IgD-negative memory B cell (primary cell): ENCODE data around the gene PTPN5. TPM values are rescaled to one million over a fixed set of nuclear protein-coding genes. Genes with fewer than 3 reads are reported as not detected.

Source experiments
- H3K27ac Mint-ChIP-seq, 3 donors: one replicate each; pipeline ENCODE4 v1.8.0; 2020 to 2022; ENCODE audit warnings: mild to moderate bottlenecking in 3 of 3, mixed read lengths in 3 of 3, moderate library complexity in 1 of 3
- H3K27me3 Mint-ChIP-seq: one replicate; pipeline ENCODE4 v1.8.0; 2021; ENCODE audit warnings: mixed read lengths
- H3K36me3 Mint-ChIP-seq: one replicate; pipeline ENCODE4 v1.8.0; 2020; ENCODE audit warnings: mild to moderate bottlenecking, mixed read lengths
- H3K4me1 Mint-ChIP-seq, 3 donors: one replicate each; pipeline ENCODE4 v1.8.0; 2020 to 2022; ENCODE audit warnings: mixed read lengths in 3 of 3, mild to moderate bottlenecking in 1 of 3
- H3K4me3 Mint-ChIP-seq, 4 donors: one replicate each; pipeline ENCODE4 v1.8.0; 2020 to 2022; ENCODE audit warnings: mild to moderate bottlenecking in 4 of 4, mixed read lengths in 4 of 4, moderate library complexity in 3 of 4
- H3K9me3 Mint-ChIP-seq, 3 donors: one replicate each; pipeline ENCODE4 v1.8.0; 2020 to 2021; ENCODE audit warnings: mixed read lengths in 3 of 3, mild to moderate bottlenecking in 1 of 3
- polyA plus RNA-seq: library from polyadenylated mRNA; unstranded; fragments of 300-500 nt; fragmentation: Illumina TruSeq; gene quantifications from one replicate; pipeline ENCODE4 v1.2.3, GENCODE V29; 2021

Gene PTPN5
- polyA plus RNA-seq, 1 donor from 2014 or later: not detected

DNA sequence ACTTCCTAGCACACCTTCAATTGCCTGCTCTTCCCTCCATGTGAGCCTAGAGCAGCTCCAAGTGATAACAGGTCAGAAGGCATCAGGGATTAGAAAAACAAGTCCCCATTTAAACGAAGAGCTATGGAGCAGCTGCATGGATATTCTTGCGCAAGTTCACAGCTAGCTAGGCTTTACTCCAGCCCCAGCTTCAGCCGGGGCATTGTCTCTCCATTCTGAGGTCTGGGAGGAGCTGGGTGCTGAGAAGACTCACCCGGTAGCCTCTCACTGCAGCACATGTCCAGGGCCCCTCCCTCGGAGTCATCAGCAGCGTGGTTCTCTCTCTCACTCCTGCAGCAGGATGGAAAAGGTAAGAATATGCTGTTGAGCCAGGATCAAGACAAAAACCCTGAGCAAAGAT is 26.0 kb downstream of the PTPN5 start:
- peaks cover 0 to 9% (median 3%) of the 10 kb centered on the region in 3 donors for H3K4me1 Mint-ChIP-seq
- H3K27me3 Mint-ChIP-seq: peaks cover 2% of the 10 kb centered on the region
- H3K27ac Mint-ChIP-seq: no peak overlapping the region
- no peaks in the 10 kb centered on the region for H3K36me3 Mint-ChIP-seq
- no peak overlapping the region for H3K4me3 Mint-ChIP-seq
- H3K9me3 Mint-ChIP-seq: no peaks in the 10 kb centered on the region

DNA sequence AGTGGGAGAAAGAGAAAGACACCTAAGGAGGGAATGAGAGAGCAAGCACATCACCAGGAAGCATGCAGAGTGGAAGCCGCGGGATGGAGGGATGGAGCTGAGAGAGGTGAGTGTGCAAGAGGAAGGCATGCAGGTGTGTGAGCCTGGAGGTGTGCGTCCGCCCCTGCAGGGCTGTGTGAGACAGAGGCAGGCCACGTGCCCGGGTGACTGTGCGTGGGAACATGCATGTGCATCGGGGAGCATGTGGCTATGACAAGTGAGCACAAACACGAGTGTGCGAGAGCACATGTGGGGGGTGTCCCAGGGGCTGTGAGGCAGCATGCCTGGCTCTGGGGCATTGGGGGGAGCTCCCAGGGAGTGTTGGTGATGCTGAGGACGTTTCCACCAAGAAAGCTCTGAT is 29.9 kb downstream of the PTPN5 start:
- H3K27me3 Mint-ChIP-seq: no peaks in the 10 kb centered on the region
- H3K9me3 Mint-ChIP-seq: no peaks in the 10 kb centered on the region
- H3K27ac Mint-ChIP-seq: no peak overlapping the region
- no peak overlapping the region for H3K4me3 Mint-ChIP-seq
- H3K4me1 Mint-ChIP-seq: peaks cover 0 to 7% (median 3%) of the 10 kb centered on the region in 3 donors
- no peaks in the 10 kb centered on the region for H3K36me3 Mint-ChIP-seq

DNA sequence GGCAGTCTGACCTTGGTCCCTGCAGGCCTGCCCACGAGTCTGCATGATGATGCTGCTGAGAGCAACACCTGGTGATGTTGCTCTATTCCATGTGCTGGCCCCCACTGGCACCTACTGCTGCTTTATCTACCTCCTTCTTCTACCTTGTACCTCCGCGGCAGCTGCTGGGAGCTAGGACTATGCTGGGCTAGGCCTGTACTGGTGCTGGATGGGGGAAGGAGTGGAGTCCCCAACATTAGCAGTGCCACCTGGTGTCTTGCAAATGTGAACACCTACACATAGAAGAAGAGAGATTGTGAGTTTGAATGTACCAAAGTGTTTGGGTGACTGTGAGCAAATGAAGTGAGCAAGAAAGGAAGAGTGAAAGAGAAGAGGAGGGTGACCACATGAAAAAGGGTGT is 30.5 kb downstream of the PTPN5 start:
- Mint-ChIP-seq H3K4me1 (peaks cover 0 to 7% (median 3%) of the 10 kb centered on the region in 3 donors), H3K27ac (no peak overlapping the region), H3K4me3 (no peak overlapping the region), H3K9me3 (no peaks in the 10 kb centered on the region), H3K36me3 (no peaks in the 10 kb centered on the region), H3K27me3 (no peaks in the 10 kb centered on the region)

DNA sequence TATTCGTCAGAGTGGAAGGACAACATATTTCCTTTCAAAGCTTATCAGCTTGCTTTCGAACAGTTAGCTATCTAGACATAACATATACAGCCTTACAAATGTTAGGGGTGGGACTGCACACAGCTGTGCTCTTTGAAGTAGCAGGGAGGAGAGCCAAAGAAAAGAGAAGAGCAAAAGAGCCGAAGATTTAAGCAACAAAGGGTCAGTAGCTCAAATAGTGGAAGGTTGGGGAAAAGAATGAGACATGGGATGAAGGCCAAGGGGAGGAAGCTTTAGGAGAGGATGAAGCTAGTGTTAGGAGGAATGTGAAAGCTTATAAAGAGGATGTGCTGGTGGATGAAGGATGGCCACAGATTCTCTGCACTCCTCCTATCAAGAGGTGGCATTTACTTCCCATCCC is 33.8 kb downstream of the PTPN5 start:
- Mint-ChIP-seq H3K9me3 (no peaks in the 10 kb centered on the region), H3K4me3 (no peak overlapping the region), H3K4me1 (no peaks in the 10 kb centered on the region), H3K27me3 (no peaks in the 10 kb centered on the region), H3K36me3 (no peaks in the 10 kb centered on the region), H3K27ac (no peak overlapping the region)

DNA sequence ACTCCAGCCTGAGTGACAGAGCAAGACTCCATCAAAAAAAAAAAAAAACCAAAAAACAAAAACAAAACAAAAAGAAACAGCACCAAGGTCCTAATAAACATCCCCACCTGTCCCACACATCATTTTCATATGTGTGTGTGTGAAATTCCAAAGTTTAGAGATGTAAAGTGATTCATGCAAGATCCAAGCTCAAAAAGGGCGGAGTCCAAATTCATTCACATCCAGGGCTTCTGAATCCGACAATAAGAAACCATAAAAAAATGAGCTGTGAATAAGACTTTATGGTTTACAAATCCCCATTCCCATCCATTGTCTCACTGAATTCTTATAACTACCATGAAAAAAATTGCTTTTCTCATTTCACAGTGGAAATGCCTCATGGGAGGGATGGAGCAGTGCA is 34.7 kb downstream of the PTPN5 start:
- no peaks in the 10 kb centered on the region for H3K4me1 Mint-ChIP-seq
- H3K27ac Mint-ChIP-seq: no peak overlapping the region
- no peaks in the 10 kb centered on the region for H3K27me3 Mint-ChIP-seq
- no peaks in the 10 kb centered on the region for H3K9me3 Mint-ChIP-seq
- H3K4me3 Mint-ChIP-seq: no peak overlapping the region
- H3K36me3 Mint-ChIP-seq: no peaks in the 10 kb centered on the region

DNA sequence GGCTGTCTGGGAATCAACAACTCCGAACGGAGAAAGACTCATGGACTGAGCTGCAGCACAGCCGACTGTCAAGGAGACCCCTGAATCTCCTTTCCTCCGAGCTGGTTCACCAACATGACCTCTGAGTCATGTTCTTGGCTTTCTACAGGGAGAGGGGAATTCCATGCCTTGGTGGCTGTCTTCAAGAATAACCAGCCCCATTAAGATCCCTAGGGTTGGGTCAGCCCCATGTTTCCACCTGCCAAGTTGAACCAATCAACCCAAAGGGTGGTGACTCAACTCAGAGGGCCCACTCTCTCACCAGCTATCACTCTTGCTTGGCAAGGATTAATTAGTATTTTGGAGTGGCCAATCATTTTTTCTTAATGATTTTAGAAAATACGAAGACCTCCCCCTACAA is 37.3 kb downstream of the PTPN5 start:
- Mint-ChIP-seq H3K4me1 (no peaks in the 10 kb centered on the region), H3K27ac (no peak overlapping the region), H3K4me3 (no peak overlapping the region), H3K36me3 (no peaks in the 10 kb centered on the region), H3K9me3 (no peaks in the 10 kb centered on the region), H3K27me3 (peaks cover 4% of the 10 kb centered on the region)

DNA sequence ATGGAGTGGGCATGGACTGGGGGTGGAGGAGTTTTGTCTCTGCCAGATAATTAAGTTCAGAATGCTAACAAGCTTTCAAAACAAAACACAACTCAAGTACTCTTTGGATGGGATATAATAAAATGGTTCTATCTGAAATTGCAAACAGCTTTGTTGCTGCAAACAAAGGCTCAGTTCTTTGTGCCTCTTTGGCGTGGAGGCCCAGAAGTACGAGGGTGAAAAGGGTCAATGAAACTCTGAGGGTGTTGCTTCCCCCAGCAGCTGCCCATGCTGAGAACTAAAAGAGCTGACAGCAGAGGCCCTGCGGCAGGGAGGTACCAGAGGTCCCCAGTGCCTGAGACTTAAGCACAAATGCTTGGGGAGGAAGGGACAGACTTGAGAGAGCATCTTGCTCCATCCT is 39.1 kb downstream of the PTPN5 start:
- Mint-ChIP-seq H3K27ac (peak overlapping the region in 1 of 3 donors; percentile 21), H3K4me3 (no peak overlapping the region), H3K9me3 (no peaks in the 10 kb centered on the region), H3K36me3 (no peaks in the 10 kb centered on the region), H3K4me1 (no peaks in the 10 kb centered on the region), H3K27me3 (peaks cover 4% of the 10 kb centered on the region)

DNA sequence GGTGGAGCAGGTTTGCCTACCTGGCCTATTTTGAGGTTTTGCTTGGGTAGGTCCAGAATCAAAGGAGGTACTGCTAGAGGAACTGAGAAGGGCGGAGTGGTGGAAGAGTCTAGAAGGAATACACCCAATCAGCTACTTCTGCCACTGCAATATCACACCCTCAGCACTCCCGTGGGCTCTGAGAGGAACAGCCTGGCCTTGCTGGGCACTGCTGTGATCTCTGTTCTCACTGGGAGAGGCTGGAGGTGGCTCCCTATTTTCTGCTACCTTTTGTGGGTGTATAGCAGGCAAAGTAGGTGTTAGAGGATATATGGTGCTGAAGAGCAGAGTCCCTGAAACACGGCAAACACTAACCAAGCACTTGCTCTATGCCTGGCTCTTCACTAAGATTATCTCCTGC is 40.7 kb downstream of the PTPN5 start:
- Mint-ChIP-seq H3K4me3 (no peak overlapping the region), H3K9me3 (no peaks in the 10 kb centered on the region), H3K4me1 (no peaks in the 10 kb centered on the region), H3K36me3 (no peaks in the 10 kb centered on the region), H3K27ac (peak overlapping the region in 1 of 3 donors; percentile 40), H3K27me3 (peaks cover 4% of the 10 kb centered on the region)

DNA sequence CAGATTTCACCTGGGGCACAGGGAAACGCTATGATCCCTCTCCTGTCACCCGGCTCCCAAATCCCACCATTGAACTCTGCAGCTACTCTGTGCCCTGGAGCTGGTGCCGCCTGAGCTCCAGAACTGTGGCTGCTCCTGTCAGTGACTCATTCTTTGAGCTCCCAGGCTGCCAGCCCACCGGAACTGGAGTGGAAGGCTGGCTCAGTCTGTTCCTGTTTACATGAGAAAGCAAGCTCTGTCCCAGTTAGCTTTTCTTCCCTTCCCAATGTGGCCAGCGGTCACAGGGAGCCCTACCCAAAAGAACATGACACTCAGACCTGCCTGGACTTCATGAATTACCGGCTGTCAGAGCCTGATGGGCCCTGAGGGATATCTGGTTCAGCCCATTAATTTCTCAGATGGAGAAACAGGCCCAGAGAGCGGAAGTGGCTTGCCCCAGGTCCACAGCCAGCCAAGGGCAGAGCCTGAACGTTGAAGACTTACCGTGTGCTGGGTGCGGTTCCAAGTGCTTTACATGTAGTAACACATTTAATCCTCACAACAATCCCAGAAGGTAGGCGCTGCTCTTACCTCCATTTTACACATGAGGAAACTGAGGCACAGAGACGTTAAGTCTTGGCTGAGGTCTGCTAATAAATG is 41.8 kb downstream of the PTPN5 start:
- H3K4me1 Mint-ChIP-seq: no peaks in the 10 kb centered on the region
- H3K27me3 Mint-ChIP-seq: peaks cover 4% of the 10 kb centered on the region
- no peak overlapping the region for H3K27ac Mint-ChIP-seq
- no peaks in the 10 kb centered on the region for H3K9me3 Mint-ChIP-seq
- no peaks in the 10 kb centered on the region for H3K36me3 Mint-ChIP-seq
- no peak overlapping the region for H3K4me3 Mint-ChIP-seq

DNA sequence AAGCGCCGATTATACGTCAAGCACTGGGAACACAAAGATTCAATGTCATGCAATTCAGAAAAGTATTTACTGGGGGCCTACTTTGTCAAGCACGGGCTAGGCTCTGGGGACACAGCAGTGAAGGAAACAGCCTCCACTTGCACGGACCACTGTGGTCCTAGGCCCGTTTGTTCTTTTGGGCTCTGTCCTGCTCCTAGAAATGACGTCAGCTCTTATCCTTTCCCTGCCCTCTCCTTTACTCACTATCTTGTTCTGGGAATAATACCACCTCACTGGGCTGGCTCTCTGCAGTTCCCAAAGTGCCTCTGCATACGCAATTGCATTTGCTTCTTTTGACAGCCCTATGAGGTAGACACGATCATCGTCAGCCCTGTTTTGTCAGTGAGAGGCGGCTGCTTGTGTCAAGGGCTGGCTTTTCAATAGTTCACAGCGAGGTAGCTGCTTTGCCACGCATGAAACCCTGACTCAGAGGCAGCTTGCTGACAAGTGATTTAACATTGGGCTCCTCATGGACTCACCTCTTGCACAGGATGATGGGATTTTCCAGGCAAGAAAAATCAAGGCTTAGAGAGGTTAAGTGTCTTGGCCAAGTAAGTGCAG is 42.7 kb downstream of the PTPN5 start:
- no peaks in the 10 kb centered on the region for H3K36me3 Mint-ChIP-seq
- H3K4me3 Mint-ChIP-seq: no peak overlapping the region
- no peaks in the 10 kb centered on the region for H3K9me3 Mint-ChIP-seq
- H3K27ac Mint-ChIP-seq: no peak overlapping the region
- no peaks in the 10 kb centered on the region for H3K4me1 Mint-ChIP-seq
- H3K27me3 Mint-ChIP-seq: peaks cover 4% of the 10 kb centered on the region

DNA sequence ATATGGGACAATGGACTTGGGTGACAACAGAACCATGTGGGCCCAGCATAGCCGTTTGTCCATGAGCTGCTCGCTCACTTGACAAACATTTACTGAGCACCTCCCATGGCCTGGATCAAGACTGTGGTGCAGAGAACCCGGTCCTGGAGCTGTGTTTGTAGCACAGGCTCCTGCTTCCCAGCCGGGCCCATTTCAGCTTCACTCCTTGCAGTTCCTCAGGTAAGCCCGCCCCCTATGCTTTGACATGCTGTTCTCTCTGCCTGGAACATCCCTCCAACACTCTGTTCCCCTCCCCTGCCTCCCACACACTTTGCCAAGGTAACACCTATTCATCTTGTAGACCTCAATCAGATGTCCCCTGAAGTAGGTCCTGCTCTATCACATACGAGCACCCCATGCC is 46.3 kb downstream of the PTPN5 start:
- Mint-ChIP-seq H3K27me3 (no peaks in the 10 kb centered on the region), H3K9me3 (no peaks in the 10 kb centered on the region)

DNA sequence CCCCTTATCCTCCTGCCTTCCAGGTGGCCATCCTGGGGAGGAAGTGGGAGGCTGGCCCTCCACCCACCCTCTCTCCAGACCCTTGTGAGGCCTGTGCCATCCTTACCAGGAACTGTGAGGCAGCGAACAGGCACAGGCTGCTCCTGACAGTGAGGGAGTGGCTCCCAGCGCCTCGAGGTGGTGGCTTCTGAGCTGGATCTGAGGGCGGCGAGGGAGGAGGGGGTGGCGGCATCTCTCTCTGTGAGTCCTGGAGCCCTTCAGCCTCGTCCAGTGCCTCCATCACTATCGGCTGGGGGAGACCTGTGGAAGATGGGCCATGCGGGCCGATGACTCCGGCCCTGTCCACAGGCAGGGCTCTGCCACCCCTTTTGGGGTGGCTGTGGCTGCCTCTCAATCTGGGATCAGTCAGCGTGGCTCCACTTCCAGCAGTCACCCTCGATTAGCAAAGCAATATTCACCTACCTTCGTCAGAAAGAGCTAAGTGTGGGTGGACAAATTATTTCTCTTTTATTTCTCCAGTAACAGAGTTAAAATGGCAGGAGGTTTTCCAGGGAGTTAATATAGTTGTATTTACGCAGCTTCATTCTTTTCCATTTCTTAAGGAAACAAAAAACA is 47.6 kb downstream of the PTPN5 start:
- Mint-ChIP-seq H3K9me3 (no peaks in the 10 kb centered on the region), H3K27ac (no peak overlapping the region), H3K4me3 (no peak overlapping the region), H3K36me3 (no peaks in the 10 kb centered on the region), H3K27me3 (no peaks in the 10 kb centered on the region), H3K4me1 (no peaks in the 10 kb centered on the region)

More for the DNA sequence above, 46.3 kb downstream of the PTPN5 start:
- no peaks in the 10 kb centered on the region for H3K36me3 Mint-ChIP-seq
- no peak overlapping the region for H3K27ac Mint-ChIP-seq
- H3K4me1 Mint-ChIP-seq: no peaks in the 10 kb centered on the region
- H3K4me3 Mint-ChIP-seq: no peak overlapping the region

DNA sequence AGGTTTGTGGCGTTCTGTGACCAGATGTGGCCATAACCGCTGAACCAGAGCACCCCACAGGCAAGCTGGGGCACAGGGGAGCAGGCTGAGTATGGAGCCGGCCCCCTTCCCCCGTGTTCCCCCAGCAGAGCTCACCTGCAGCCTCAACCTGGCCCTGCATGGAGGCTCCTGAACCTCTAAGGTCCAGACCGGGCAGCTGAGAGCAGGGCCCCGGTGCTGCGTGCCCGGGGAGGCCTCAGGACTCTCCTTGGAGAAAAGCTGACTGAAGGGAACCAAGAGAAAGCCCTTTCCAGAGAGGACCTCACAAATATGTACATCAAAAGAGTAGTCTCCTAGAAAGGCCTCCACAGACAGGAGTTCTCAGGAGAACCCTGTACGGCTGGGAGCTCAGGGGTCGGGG is 48.2 kb downstream of the PTPN5 start:
- no peak overlapping the region for H3K27ac Mint-ChIP-seq
- H3K4me1 Mint-ChIP-seq: no peaks in the 10 kb centered on the region

DNA sequence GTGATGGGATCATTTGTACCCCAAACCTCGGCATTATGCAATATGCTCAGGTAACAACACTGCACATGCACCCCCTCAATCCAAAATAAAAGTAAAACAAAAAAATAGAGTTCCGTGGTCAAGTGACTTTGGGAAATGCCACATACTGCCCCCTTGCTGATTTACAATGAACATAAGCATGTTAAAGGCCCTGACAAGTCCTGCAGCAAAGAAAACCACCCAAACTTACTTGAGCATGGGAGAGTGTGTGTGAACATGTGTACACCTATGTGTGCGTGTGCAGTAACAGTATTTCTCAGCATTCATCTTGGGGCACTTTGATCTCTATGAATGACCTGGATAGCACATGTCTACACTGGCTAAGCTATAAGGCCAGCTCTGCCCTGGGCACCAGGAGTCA is 49.8 kb downstream of the PTPN5 start:
- H3K9me3 Mint-ChIP-seq: no peaks in the 10 kb centered on the region
- no peaks in the 10 kb centered on the region for H3K36me3 Mint-ChIP-seq
- H3K4me1 Mint-ChIP-seq: no peaks in the 10 kb centered on the region
- no peaks in the 10 kb centered on the region for H3K27me3 Mint-ChIP-seq
- no peak overlapping the region for H3K27ac Mint-ChIP-seq
- H3K4me3 Mint-ChIP-seq: no peak overlapping the region

More for the DNA sequence above, 48.2 kb downstream of the PTPN5 start:
- Mint-ChIP-seq H3K9me3 (no peaks in the 10 kb centered on the region), H3K4me3 (no peak overlapping the region), H3K27me3 (no peaks in the 10 kb centered on the region), H3K36me3 (no peaks in the 10 kb centered on the region)

DNA sequence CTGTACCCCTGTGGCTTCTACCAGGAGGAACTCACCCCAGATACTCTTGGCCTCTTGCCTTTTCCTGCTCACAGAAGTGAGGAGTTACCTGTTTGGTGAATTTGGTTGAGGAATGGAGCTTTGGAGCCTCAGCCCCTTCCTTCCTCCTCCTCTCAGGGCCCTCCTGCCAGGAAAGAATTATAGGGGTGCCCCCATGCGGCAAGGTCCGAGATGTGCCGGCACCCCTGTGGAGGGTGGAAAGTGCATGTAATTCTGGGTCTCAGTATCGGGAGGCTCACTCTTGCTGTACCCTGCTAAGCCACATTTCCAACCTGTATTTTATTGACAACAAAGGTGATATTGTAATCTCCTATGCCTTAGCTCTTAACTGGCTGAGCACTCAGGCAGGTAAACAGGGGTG is 51.9 kb downstream of the PTPN5 start:
- H3K9me3 Mint-ChIP-seq: no peaks in the 10 kb centered on the region
- no peaks in the 10 kb centered on the region for H3K27me3 Mint-ChIP-seq
- H3K27ac Mint-ChIP-seq: no peak overlapping the region
- H3K4me1 Mint-ChIP-seq: no peaks in the 10 kb centered on the region
- H3K4me3 Mint-ChIP-seq: no peak overlapping the region
- H3K36me3 Mint-ChIP-seq: no peaks in the 10 kb centered on the region

DNA sequence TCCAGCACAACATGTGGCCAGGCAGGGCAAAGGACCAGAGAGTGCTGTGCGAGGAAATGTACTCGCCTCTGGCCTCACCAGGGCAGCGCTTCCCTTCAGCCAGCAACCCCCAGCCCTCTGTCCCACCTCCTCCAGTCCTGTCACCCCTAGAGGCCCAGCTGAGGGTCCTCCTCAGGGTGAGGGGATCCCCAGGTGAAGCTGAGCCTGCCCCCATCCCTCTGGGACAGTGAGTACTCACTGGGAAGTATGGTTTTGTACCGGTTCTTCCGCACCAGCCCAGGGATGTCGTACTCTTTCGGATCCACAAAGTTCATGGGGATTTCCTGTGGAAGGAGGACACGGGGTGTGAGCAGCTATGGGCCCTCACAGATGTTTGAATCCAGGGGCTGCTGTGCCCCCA is 54.0 kb downstream of the PTPN5 start:
- H3K4me3 Mint-ChIP-seq: no peak overlapping the region
- no peaks in the 10 kb centered on the region for H3K27me3 Mint-ChIP-seq
- no peaks in the 10 kb centered on the region for H3K4me1 Mint-ChIP-seq
- H3K9me3 Mint-ChIP-seq: no peaks in the 10 kb centered on the region
- H3K27ac Mint-ChIP-seq: no peak overlapping the region
- H3K36me3 Mint-ChIP-seq: no peaks in the 10 kb centered on the region
